GM21825 (cell line): ENCODE data around the gene IL27RA.

Source experiments
- ATAC-seq: cut with Tn5 transposase; IDR thresholded peaks from one replicate; pipeline ENCODE4 v1.9.1; 2021; ENCODE audit warnings: mild to moderate bottlenecking, moderate library complexity; ENCODE audit not compliant: unreplicated experiment

The IL27RA gene

DNA sequence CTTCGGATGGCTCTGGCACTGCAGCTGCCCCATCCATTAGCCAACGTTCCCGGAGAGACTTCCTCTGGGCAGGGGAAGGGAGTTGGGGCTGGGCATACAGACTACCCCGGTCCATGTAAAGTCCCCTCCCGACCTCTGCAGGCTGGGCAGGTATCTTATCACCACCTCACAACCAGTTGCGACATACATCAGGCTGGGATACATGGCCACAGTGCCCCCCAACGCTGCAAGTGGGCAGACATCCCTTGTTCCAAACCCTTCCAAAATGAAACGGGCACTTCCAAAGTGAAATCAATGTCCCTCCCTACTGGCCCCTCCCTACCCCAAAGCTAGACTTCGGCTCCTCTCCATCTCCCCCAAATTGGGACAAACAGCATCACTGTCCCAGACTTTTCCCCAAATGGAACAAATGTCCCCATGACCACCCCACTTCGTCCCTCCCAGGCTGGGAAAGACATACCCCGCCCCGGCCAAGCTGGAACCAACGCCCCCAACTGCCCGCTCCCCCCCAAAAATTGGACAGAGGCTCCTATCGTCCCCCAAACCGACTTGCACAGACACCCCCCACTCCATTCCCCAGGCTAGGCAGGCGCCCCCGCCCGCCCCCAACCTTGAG is 25.3 kb downstream of the IL27RA start:
- ATAC-seq: no peak

DNA sequence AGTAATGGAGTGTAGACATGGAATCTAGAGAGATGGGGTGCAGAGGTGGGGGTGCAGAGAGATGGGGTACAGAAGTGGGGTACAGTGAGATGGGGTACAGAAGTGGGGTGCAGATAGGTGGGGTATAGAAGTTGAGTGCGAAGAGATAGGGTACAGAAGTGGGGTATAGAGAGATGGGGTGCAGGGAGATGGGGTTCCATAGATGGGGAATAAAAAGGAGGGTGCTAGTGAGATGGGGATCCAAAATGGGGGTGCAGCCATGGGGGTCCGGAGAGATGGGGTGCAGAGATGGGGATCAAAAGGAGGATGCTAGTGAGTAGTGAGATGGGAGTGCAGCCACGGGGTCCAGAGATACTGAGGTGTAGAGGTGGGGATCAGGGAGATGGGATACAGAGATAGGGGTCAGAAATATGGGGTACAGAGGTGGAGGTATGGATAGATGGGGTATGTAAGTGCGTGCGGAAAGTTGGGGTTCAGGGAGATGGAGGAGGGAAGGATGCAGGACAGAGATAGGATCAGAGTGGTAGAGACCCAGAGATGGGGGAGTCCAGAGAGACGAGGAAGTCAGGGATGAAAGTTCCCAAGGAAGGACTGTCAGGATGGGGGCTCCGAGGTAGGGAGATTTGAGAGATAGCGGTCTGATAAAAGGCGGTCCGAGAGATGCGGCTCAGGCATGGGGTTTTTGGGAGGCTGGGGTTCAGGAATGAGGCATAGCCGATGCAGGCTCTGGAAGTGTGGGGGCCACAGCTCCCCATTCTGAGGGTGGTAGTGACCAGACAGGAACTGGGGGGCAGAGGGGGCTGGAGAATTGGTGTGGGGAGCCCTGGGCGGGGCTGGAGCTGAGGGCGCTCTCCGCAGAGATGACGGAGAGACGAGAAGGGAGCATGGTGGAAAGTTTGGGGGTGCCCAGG is 26.9 kb downstream of the IL27RA start:
- ATAC-seq: no peak

DNA sequence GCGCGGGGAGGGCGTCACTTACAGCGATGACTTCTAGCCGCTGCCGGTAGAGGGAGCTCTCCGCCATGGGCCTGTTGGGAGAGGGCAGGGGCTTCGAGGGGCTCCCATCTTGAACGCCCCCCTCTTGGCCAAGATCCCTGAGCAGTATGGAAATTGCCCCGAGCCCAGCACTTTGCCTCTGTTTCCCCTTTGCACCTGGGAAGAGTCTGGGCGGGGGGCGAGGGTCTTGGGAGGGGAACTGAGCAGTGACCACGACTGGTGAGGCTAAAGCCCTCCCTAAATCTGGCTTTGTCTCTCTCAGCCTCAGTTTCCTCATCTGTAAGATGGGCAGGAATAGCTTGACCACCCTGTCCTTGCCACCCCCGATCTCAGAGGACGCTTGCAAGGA is 27.5 kb downstream of the IL27RA start:
- no peak for ATAC-seq

DNA sequence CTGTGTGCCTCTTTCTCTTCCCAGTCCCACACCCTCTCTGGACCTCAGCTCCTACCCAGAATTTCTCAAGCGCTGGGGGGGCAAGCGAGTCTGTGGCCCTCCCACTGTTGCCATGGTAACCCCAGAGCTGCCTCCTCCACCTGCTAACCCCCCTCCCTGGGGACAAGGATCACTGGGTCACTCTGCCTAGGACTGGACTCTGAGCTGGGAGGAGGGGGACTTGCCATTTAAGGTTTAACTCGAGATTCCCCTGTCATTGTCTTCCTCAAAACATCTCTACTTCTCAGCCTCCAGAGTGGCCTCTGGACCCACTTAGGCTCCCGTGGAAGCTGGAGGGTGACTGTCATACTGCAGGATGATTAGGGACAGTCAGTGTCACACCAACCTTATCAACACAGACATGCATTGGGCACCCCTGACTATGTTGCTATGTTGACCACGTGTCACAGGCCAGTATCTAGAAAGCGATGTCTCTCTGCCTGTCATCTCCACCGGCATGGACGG is 28.1 kb downstream of the IL27RA start:
- no peak for ATAC-seq

DNA sequence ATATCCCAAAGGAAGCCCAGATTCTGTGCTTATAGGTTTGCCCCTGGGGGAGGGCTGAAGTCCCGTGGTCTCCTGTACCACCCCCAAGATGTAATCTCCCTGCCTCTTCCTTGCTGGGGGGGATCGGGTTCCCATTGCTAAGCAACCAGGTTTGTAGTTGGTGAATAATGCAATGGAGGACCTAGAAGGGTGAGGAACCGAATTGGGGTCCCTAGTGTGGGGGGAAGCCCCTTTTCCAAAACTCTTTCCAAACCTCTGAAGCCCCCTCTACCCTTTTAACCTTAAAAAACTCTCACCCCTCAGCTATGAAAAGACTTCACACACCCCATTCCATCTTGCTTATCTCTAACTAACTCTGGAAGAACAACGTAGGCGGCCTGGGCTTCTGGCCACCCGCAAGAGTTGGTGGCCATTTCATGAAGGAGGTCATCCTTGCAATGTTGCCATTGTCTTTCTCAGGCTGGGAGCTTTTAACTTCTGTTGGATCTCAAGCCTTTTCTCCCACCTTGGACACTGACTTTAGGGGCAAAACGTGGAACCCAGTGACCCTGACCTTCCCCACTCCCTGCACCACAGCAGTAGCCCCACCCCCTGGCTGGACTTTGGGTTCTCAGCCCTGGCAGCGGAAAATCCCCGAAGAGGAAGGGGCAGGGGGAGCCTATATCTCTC is 29.7 kb downstream of the IL27RA start:
- no peak for ATAC-seq

DNA sequence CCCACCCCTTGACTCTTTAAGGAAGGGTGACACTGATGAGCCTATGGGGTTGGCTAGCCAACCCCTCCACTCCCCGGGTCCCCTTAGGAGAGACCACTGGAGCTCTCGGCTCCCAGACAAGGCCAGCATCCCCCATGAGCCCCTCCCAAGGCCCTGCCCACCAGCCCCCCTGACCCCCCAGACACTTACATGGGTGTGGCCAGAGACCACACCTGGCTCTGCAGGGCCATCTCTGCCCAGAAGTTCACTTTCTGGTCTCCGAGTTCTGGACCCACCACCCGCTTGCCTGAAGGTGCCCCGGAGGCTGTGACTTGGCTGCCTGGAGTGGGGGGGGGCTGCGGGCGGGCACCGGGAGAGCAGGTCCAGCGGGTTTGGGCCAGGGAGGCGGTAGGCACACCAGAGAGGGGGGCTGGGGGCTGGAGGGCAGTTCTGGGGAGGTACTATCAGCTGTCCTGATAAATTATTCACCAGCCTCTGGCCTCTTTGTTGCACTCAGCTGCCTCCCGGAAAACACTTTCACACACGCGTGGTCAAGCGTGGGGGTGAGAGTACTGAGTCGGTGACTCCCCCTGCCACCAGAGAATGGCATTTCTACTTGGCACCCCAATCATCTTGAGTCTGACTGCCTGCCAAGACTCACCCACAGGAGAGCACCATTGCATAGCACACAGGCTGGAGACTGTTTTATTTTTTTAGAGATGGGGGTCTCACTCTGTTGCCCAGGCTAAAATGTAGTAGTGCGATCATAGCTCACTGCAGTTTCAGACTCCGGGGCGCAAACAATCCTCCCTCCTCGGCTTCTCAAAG is 30.4 kb downstream of the IL27RA start, which contains the start of gene PALM3:
TSS of gene PALM3 (minus strand) at position 326 of the 807 bp plus-strand sequence. CDS start at position 230, 96 bp downstream.
- no peak for ATAC-seq

DNA sequence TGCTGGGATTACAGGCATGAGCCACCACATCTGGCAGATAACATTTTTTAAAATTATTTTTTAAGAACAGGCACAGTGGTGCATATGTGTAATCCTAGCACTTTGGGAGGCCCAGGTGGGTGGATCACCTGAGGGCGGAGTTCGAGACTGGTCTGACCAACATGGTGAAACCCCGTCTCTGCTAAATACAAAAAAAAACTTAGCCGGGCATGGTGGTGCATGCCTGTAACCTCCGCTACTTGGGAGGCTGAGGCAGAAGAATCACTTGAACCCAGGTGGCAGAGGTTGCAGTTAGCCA is 30.9 kb downstream of the IL27RA start:
- no peak for ATAC-seq

DNA sequence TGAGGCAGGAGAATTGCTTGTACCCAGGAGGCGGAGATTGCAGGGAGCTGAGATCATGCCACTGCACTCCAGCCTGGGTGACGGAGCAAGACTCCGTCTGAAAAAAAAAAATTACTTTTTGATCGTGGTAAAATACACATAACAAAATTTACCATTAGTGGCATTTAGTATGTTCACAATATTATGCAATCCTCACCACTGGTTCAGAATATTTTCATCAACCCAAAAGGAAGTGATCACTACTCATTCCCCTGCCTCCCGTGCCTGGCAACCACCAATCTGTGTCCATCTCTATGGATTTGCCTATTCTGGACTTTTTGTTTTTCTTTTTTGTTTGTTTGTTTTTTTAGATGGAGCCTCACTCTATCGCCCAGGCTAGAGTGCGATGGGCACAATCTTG is 31.5 kb downstream of the IL27RA start:
- no peak for ATAC-seq

DNA sequence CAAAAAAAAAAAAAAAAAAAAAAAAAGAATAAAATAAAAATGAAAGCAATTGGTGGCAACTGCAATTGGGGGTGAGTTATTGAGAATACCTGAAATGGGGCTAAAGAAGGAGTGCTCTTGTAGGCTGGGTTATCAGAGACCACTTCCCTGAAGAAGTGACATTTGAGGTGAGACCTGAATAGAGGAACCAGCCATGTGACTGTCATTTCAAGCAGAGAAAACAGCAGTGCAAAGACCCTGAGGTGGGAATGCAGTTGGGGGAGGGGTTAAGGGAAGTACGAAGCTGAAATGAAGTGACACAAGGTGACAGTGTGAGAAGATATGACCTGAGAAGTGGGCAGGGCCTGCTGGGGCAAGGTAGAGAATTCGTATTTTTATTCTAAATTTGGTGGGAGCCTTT is 34.6 kb downstream of the IL27RA start:
- no peak for ATAC-seq

DNA sequence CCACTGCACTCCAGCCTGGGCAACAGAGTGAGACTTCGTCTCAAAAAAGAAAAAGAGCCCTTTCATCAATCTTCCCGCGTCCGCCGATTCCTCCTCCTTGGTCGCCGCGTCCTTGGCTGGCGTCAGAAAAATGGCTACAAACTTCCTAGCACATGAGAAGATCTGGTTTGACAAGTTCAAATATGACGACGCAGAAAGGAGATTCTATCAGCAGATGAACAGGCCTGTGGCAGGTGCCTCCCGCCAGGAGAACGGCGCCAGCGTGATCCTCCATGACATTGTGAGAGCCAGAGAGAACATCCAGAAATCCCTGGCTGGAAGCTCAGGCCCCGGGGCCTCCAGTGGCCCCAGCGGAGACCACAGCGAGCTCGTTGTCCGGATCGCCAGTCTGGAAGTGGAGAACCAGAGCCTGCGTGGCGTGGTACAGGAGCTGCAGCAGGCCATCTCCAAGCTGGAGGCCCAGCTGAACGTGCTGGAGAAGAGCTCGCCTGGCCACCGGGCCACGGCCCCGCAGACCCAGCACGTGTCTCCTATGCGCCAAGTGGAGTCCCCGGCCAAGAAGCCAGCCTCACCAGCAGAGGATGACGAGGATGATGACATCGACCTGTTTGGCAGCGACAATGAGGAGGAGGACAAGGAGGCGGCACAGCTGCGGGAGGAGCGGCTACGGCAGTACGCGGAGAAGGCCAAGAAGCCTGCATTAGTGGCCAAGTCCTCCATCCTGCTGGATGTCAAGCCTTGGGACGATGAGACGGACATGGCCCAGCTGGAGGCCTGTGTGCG is 38.9 kb downstream of the IL27RA start:
- no peak for ATAC-seq

DNA sequence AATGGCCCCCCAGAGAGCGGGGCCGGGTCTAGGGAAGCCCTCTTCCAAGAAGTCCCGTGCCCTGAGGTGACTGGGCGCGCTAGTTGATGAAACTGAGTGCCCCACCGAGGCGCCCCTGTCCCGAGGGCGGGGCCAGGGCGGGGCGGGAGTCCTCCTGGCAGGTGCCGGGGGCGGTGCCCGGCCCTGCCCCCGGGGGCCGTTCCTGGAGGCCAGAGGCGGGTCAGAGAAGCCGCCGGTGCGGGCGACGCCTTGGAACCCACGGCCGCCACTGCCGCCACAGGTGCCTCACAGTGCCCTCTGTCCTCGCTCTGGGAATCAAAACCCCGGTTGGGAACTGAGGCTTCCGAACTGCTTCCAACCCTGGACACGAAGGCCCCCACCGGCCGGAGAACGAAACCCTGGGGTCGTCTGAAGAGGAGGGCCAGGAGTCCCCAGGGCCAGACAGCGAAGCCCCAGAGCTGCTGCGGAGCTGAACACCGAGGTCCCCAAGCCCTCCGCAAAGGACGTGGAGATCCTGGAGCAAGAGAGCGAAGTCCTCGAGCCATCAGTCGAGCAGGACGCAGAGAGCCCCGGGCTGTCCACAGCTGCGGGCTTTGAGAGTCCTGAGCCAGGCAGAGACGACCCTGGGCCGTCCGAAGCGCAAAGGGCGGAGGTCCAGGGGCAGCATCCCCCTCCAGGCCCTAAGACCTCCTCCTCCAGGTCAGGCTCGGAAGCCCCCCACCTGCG is 41.1 kb downstream of the IL27RA start, which contains the start of gene MISP3:
TSS of gene MISP3 (plus strand) at position 252 of the 726 bp plus-strand sequence. CDS start 524 bp downstream, outside the sequence.
- no peak for ATAC-seq

DNA sequence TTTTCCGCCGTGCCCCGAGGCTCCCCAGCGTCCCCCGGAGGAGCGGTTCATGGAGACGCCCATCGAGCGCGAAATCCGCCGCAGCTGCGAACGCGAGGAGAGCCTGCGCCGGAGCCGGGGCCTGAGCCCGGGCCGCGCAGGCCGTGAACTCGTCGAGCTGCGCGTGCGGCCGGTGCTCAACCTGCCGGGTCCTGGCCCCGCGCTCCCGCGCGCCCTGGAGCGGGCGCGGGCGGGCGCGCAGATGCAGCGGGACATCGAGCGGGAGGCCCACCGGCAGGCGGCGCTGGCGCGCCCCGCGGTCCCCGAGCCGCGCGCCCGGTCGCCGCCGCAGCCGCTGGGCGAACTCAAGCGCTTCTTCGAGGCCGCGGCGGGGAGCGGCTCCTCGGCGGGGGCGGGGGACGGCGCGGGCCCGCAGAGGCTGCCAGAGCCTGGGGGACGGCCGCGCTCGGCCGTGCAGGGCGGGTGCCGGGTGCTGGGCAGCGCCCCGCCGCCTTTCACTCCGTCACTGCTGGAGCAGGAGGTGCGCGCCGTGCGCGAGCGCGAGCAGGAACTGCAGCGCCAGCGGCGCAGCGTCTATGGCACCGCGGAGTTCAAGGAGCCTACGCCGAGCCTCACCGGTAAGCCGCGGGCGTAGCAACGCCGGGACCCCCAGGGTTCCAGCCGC is 41.8 kb downstream of the IL27RA start:
- ATAC-seq: peak; percentile 43

DNA sequence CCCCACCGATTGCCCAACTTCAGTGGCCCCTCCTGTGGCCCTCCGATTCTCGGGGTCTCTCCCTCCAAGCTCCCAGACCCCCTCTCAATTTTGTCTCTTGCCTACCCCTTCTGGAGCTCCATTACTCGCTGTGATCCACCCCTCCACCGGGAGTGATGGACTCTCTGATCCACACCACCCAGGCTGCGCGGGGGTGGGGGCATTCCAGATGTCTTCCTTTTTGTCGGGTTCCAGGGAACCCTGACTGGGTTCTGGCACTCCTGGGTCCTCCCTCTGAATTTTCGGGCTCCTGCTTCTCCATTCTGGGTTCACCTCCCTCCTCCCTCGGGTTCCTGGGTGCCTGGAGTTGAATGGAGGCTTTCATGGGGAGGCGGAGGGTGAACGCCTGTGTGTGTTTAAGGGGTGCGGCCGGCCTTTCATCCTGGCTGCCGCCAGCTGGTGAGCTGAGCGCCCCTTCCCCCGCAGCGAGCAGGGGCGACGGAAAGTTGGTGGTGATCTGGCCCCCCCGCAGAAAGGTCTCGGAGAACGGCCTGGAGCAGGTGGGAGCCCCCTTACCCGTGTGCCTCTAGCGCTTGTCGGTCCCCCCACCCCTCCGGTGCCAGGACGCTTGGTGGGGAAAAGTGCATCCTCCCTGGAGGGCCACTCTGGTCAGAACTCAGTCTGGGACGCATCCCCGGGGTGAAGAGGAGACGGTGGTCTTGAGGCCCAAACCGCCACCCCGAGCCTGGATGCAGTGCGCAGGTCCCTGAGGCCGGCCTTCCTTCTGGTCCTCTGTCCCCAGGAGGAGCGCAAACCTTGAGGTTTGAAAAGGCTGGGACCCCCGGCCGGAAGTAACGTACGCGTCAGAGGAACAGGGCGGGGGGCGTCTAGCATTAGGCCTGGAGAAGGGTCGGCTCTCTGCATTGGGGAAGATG is 42.6 kb downstream of the IL27RA start:
- no peak for ATAC-seq

DNA sequence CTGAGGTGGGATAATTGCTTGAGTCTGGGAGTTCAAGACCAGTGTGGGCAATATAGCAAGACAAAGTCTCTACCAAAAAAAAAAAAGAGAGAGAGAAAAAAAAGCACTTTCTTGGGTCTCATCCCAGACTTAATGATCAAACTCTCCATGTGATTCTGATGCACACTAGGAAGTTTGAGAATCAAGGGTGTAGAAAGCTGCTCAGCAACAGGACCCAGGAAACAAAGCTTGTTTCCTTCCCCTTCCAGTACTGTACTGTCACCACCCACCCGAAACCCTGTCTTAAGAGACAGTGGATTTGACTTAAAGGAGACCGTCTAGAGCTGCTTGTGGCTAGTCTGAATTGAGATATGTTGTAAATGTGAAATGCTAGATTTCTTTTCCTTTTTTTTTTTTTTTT is 46.8 kb downstream of the IL27RA start:
- no peak for ATAC-seq

DNA sequence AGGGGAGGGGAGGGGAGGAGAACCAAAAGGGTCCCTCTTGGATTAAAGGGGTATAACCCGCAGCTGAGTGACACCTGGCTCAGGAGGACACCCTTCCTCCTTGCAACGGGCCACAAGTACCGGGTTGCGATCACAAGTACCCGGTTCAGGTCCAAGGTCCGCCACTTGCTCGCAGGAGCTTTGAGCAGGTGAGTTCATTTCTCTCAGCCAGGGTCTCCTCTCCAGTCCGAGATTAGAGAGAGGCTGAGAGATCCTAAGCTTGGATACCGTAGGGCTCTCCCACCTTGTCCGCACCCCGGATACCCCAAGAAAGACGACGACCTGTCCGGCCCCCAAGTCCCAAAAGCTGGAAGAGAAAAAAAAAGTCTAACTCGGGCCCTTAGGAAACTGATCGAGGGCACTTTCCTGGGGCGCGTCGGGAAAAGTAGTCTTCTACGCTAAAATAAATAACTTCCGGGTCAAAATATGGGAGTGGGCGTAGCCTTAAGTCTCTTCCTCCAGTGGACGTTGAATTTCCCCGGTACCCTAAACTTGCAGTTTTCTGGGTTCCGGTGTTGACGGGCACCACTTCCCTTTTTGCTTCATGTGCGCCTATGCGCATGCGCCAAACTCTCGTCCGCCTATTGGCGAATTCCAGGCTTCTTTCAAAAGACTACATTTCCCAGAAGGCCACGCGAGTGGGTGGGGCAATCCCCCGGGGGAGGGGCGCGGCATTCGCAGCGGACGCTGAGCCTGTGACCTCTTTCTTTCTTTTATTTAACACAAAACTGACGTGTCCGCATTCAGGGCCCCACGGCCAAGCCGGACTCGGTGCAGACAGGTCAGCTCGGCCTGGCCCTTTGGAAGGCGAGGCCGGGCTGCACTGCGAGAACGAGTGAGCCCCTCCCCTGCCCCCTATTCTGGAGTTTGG is 49.6 kb downstream of the IL27RA start:
- ATAC-seq: peak; percentile 79

DNA sequence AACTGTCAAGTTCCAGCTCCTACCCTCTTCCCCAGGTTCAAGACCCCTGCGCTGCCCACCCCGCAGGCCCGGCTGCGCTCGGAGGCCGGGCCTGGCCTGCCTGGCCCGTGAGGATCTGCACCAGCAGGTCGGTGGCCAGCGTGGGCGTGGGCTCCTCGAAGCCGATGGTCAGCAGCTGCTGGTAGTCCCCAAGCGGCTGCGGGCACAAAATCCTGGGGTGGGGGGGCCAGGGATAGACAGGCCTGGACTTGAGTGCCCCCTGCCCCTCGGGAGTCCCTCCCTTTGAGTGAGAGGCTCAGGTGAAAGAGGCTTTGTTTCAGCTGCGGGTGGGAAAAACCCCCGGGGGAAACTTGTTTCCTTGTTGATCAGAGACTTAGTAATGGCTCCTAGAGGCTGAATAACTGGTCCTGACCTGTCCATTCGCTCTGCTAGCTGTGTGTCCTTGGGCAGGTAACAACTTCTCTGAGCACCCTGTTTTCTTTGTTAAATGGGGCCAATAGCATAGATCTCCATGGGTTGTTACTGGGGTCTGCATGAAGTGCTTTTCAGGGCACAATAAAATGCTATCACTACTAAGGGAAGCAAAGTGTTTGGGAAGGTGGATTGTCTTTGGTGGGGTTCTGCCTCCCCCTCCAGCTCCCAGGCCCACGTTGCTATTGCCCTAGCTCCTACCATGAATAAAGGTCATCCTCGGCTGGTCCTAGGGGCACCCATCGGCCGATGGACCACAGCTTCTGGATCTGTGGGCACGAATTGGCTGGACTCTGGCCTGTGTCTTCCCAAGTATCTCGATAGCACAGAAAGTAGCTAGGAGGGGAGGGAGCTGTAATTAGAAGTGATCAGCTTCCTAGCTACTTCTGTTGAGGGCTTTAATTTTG is 50.5 kb downstream of the IL27RA start:
- ATAC-seq: peak; percentile 17
